Dermis microvascular lymphatic vessel endothelial cell (primary cell): ENCODE measurements around the gene TTLL10. TPM values are rescaled to one million over a fixed set of nuclear protein-coding genes. Genes with fewer than 3 reads are reported as not detected.
A peak's percentile ranks its signal among the peaks of the same experiment; 100 is the strongest.
"Not testable (repeated sequence)": the region's sequence is repeated elsewhere in the genome, so short reads cannot be mapped to it uniquely, and the experiment has no call there.

ENCODE experiments used
- DNase-seq, 2 donors: peaks; one replicate each; pipeline versions ENCODE4 v3.0.0 to v3.0.0-alpha.2; 2010; ENCODE audit warnings: low read depth in 2 of 2
- total RNA-seq: library from RNA; depleted of rRNA; stranded (reverse); fragments of >200 nt; gene quantifications from 2 replicates; pipeline ENCODE4 v1.2.1, GENCODE V29; 2014

TTLL10 gene
- total RNA-seq, 1 donor from 2014 or later, result not detected

DNA sequence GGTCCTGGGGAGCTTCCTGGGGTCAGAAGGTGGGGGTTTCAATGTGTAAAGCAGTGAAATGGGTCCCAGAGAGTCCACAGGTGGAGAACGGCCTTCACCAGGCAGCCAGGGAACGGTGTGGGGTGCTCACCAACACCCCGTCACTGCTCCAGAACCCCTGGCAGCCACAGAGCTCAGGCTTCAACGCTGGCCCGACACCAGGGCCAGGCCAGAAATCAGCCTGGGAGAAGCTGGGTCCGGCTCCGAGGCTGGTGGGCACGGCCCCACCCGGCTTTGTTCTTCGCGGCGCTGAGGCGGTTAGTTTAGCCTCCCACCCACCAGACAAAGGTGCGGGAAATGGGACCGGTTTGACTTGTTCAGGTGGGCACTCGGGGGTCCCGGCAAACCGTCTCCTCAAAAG lies 33.0 kb upstream of the TTLL10 start:
- DNase-seq, result no peak

DNA sequence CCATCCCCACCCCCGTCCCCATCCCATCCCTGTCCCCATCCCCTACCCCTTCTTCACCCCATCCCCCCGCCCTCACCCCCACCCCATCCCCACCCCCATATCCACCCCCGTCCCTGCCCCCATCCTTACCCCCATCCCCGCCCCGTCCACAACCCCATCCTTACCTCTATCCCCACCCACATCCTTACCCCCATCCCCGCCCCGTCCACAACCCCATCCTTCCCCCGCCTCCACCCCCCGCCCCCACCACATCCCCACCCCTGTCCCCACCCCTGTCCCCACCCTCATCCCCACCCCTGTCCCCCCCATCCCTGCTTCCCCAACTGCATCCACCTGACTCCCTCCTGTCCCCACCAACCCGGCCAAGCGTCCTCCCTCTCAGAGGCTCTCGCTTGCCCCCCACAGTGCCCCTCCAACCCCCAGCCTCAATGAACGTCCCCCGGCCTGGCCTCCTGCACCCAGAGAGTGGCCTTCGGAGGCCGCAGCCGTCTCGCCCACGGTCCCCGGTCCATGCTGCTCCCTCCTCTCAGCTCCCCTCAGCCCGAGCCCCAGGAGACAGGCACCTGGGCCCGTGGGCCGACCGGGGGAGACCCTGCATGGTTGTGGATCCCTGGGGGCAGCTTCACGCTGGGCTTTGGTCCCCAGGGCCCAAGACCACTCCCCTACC lies 32.3 kb upstream of the TTLL10 start:
- DNase-seq, result no peak

DNA sequence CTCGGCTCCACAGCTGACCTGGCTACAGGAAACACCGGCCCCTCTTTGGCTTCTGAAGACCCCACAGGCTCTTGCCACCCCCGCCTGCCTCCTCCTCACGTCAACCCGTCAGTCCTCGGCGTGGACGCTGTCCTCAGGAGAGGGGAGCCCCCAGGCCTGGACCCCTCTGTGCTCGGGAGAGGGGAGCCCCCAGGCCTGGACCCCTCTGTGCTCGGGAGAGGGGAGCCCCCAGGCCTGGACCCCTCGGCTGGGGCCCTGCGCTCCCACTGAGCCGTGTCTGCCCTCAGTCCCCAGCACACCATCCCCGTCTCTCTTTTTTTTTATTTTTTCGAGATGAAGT lies 31.8 kb upstream of the TTLL10 start:
- DNase-seq, result no peak

DNA sequence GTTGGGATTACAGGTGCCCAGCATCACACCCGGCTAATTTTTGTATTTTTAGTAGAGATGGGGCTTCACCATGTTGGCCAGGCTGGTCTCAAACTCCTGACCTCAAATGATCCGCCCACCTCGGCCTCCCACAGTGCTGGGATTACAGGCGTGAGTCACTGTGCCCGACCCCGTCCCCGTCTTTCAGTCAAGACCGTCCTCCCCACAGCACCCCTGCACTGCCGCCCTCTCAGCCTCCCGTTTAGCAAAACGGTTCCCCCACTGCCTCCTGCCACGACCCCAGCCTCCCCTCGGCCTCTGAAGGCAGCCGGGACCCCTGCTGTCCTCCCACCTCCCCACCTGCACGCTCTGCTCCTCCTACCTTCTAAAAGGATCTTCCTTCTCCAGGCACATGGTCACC lies 31.3 kb upstream of the TTLL10 start:
- not testable (repeated sequence) for DNase-seq

DNA sequence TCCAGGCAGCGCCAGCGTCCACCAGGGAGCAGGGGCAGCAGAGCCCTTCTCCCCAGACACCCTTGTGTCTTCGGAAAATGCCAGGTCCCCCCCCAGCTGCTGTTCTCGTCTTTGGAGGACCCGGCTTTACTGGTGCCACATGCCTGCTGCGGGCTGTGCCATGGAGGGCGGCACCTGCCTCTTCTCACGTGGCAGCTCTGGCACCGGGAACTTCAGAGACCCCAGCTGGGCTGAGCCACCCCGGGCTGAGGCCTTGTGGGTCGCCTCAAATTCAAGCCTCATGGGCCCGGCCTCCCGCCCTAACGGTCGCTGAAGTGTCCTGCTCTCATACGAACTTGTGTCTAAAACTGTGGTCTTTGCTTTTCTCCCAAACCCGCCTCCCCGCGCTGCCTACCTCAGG lies 30.8 kb upstream of the TTLL10 start:
- DNase-seq, result no peak

DNA sequence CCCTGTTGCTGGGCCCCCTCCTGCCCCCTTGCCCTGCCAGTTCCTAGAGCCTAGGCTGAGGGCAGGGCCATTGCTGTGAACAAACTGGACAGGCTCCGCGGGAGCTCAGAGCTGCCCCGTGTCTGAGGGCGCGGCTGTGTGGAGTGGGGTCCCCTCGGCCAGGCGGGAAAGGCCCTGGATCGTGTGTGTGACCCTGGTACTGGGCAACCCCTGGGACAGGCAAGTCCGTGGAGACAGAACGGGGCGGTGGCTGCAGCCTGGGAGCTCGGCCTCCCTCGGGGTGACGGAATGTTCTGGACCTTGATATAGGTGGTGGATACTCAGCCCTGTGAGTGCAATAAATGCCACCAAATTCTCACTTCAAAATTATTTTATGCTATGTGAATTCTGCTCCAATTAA lies 30.0 kb upstream of the TTLL10 start:
- no peak for DNase-seq

DNA sequence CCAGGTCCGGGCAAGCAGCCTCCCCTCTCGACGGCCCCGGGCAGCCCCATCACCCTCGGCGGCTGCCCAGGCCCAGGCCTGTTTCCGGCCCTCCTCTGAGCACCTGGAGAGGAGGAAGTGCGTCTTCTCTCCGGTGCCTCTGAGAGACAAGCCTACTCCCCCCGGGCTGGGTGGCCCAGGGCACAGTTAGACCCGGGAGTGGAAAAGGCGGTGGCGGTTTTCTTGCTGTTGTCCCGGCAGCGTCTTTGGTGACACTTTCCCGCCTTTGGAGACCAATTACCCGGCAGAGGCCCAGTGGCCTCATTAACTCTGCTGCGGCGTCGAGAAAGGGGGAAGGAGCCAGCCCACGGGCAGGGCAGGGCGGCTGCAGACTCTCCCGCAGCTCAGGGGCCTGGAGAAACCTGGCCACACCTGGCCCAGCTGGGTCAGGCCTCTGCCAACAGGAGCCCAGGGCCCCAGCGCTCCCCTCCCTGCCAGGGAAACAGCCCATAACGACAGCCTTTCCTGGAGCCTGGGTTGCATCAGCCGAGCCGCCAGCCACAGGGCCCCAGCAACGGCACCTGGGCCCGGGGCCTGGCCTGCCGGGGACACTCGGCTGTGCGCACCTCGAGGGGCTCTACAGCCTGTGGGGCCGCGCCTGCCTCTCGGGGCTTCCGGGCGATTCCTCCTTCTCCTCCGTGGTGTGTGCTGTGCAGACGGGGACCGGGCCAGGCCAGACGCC lies 29.4 kb upstream of the TTLL10 start:
- no peak for DNase-seq

DNA sequence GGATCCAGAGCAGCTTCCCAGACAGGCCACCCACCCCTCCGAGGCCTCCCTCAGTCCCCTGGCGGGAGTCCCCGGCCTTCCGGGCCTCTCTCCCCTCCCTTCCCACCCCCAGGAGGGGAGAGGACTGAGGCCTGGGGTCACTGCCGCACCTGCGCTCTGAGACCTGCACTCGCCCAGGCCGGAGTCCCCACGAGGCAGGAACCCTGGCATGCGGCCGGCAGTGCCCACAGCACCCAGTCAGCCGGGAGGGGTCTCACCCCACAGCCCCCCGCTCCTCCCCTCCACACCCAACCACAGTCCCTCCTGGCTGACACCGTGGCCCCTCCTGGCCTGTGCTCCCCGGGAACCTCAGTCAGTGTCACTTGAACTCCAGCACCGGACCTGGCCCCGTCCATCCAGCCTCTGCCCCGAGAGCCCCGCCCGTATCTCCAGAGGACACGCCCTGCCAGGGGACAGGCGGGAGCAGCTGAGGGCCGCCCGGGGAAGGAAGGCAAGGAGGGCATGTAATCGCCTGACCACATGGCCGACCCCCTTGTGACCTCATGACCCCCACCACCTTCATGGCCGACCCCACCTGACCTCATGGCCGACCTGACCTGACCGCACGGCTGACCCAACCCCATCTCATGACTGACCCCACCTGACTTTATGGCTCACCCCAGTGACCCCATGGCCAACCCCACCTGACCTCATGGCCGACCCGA lies 28.7 kb upstream of the TTLL10 start:
- no peak for DNase-seq

DNA sequence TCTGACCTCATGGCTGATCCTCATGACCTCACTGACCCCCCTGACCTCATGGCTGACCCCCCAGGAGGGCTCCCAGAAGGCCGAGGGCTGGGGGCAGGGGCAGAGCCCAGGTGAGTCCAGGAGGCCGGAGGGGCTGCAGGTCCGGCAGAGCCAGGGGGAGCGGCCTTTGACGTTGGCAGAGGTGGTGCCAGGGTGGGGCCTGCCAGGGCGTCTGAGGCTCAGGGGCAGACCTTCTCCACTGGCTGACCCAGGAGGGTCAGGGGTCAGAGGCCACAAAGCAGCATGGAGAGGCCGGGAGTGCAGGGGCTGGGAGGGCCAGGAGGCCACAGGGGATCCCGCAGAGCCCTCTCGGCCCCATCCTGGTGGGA lies 28.1 kb upstream of the TTLL10 start:
- no peak for DNase-seq

DNA sequence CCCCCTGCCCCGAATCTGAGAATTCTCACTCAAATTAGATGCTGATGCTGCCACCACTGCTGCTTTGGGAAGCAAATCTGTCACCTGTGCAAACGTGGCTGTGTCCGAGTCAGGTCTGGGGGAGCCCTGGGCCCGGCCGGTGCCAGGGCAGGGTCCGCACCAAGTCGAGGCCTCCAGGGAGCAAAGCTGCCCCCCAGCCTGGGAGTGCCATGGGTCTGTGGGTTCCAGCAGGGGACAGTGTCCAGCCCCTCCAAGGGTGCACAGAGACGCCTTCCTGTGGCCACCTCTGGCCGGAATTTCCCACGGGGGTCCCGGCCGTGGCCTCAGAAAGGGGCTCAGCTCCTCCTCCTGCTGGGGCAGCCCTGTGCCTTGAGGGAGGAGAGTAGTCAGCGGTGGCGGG lies 27.7 kb upstream of the TTLL10 start:
- DNase-seq, result no peak

DNA sequence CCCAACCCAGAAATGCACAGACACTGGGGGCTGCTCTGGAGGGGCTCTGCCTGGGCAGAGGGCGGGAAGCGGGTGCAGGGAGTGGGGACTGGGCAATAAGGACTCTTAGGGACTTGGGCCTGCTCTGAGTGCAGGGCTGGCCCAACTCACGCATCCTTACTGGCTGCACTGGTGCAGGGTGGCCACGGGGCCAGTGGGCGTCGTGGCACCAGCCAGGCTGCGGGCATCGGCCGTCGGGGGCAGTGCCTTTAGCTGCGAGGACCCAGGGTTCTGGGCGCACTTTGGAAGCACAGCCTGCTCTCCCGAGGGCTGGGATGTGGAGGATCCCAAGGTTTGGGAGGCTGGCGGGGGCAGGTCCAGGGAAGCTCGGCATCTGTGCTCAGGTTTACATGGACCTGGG lies 27.1 kb upstream of the TTLL10 start:
- no peak for DNase-seq

DNA sequence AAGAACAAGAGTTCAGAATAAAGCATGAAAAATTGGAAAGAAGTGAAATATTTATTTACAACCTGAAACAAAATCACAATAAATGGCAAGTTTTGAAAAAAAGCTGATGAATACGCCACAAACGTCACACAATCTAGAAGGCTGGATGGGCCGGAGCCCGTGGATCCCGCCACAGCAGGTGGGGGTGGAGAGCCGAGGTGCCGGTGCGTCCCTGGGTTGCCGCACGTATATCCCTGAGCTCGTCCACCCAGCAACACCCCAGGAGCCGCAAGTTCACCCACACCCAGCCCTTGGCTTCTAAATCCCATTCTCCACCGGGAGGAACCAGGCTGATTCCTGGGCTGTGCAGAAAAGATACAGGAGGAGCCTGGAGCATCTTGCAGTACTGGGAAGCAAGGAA lies 25.6 kb upstream of the TTLL10 start:
- DNase-seq, result no peak

DNA sequence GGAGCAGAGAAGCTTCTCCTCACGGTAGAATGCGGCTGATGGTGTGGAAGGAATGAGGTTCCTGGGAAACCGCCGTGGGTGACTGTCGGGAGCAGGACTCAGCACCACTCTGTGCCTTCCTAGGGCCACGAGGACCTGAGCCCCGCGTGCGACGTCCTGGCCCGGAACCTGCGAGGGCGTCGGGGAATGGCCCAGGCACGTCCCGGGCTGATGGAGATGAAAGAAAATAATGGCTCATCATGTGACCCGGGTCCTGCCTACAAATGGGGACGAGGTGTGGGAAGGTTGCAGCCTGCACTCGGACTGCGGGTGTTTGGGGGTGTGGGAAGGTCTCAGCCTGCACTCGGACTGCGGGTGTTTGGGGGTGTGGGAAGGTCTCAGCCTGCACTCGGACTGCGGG lies 25.1 kb upstream of the TTLL10 start:
- DNase-seq, result no peak

DNA sequence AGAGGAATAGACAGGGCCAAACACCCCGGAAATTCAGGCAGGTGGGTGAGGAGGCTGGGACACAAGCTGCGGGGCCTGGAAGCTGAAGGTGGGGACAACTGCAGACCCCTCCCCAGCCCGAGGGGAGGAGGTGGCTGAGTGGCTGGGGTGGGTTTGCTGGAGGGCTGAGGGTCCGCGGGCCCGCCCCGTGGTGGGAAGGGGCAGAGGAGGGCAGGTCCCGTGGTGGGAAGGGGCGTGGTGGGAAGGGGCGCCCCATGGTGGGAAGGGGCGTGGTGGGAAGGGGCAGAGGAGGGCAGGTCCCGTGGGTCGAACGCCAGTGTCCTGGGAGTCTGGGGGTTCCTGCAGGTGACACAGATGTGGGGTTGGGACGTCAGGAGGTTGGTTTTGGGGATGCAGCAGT lies 24.3 kb upstream of the TTLL10 start:
- DNase-seq, result no peak

DNA sequence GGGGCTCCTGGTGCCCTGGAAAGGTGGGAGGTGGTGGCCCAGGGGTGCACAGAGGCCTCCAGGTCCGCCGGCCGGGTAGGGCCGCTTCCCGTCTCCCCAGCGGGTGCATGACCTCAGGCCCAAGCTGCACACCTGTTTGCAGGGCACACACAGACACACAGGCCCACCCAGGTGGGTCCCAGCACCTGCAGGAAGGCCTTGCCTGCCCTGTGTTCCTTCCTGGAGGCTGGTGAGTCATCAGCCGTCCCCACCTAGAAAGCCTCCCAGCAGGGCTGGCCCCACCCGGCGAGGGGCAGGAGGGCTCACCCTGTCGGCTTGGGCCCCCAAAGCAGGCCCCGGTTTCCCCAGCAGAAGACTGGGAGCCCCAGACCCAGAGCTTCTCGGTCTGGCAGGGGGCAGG lies 23.6 kb upstream of the TTLL10 start:
- peak in 1 of 2 donors; percentile 38 for DNase-seq

DNA sequence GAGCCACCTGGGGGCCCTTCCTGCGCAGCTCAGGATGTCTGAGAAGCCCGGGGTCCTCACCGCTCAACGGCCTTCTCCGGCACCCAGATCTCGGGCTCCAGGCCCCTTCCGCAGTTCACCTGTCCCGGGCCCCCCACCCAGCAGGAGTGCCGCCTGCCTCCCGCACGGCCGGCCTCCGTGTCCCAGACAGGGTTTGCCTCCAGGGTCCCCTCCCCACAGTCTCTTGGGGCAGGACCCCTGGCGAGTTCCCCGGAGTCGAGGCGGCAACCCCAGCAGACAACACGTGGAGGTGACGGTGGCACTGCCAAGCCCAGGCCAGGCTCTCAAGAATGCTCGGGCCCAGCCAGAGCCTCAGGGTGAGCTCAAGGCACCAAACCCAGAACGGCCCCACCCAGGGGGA lies 22.4 kb upstream of the TTLL10 start:
- DNase-seq, result no peak

DNA sequence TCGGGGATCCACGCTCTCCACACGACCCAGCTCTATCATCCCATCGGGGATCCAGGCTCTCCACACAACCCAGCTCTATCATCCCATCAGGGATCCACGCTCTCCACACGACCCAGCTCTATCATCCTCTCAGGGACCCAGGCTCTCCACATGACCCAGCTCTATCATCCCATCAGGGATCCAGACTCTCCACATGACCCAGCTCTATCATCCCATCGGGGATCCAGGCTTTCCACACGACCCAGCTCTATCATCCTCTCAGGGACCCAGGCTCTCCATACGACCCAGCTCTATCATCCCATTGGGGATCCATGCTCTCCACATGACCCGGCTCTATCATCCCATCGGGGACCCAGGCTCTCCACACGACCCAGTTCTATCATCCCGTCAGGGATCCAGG lies 21.2 kb upstream of the TTLL10 start:
- not testable (repeated sequence) for DNase-seq

DNA sequence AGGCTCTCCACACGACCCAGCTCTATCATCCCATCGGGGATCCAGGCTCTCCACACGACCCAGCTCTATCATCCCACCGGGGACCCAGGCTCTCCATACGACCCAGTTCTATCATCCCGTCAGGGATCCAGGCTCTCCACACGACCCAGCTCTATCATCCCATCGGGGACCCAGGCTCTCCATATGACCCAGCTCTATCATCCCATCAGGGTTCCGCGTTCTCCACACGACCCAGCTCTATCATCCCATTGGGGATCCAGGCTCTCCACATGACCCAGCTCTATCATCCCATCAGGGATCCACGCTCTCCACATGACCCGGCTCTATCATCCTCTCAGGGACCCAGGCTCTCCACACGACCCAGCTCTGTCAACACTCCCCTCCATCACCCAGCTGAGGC lies 20.5 kb upstream of the TTLL10 start:
- not testable (repeated sequence) for DNase-seq

DNA sequence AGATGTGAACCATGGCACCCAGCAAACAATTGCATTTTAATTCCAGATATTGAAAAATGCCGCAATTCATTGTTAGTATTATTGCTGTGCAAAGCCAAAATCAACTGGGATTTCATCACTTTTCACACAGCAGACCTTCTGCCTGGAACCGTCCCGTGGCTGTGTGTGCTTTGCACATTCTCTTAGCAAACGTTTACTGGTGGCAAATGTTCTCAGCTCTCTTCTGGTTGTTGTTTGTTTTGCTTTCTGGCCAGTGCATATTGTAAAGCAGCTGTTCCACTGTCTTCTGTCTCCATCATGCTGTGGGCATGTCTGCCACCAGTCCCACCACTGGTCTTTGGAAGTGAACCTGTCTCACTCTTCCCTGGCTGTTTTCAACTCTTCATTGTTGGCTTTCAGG lies 19.8 kb upstream of the TTLL10 start:
- DNase-seq, result no peak

DNA sequence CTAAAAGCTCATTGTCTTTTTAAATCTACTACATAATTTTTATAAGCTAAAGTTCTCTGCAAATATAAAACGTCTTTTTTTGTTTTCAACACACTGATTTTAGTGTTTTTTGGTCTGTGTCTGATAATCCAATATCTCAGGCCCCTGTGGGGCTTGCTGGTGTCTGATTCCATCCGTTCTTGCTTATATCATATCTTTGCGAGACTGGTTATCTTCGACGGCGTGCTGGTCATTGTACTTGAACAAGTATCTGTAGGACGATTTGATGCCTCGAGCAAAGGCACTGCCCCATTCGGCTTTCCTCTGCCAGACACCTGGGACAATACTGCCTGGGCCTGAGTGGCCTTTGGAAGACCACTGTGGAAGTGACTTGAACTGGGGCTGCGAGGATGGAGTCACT lies 18.4 kb upstream of the TTLL10 start:
- DNase-seq, result no peak

DNA sequence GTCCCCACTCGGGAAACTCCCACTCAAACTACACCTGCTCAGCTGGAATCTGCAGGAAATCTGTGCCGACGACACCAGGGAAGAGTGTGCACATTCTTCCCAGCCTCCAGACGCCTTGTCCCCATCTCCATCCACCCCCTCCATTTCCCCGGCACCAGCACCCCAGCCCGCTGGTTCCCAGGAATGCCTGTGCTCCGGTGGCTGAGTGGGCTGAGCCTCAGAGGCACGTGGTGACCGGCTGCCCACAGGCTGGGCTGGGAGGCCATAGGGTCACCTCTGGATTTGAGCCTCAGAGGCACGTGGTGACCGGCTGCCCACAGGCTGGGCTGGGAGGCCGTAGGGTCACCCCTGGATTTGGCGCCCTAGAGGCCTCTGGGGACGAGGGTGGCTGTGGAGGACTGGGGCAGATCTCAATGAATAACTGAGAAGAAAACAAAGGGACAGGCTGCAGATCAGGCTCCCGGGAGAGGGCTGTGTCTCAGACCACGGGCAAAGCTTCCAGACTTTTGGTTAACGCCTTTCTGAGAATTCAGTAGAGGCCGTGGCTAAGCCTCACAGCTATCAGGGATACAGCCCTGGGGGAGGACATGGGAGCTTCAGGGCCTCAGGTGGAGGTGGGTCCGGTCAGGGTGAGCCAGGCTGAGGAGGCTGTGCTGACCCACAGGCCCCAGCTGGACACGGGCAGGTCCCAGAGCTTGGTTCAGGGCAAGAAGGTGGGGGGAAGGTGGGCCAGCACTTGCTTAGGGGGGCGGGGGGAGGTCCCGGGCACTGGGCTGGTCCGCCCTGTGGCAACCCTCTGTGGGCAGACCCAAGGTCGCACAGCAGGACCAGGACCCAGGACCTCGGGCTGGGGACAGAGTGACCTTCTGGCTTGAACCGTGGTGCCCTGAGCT lies 17.3 kb upstream of the TTLL10 start:
- DNase-seq, result no peak

DNA sequence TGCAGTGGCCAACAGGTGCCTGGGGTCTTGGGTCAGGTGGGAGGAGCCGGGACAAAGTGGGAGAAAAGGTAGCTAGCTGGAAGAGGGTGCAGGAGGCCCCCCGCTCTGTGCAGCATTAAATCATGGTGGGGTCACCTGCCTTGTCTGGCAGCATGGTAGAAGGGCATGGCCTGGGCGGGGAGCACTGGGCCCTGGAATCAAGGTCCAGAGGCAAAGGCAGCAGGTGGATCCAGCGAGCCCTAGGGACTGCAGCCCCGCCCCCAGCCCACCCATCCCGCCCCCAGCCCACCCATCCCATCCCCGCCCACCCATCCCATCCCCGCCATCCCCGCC lies 16.7 kb upstream of the TTLL10 start:
- DNase-seq, result no peak
